ENCODE data around the gene ATP8A2. TPM values are rescaled to one million over a fixed set of nuclear protein-coding genes. Genes with fewer than 3 reads are reported as not detected.

ATP8A2 gene
- total RNA-seq = 35.8 to 39.1 TPM (median 35.9 TPM) in 3 replicates

DNA sequence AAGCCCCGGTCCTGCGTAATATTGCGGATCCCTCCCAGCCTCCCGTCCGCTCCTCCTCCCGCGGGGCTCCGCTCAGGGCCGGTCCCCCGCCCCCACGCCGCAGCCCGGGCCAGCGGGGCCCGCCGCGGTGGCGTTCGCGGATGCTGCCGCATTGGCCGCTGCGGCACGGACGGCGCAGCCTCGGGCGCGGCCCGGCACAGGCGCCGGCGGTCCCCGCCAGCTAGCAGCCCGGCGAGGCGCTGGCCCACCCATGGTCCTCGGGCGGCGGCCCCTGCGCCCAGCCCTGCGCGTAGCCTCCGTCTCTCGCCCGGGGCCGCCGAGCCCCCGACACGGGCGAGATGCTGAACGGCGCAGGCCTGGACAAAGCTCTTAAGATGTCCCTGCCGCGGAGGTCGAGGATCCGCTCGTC lies at the start of gene ATP8A2:
Gene ATP8A2, plus strand, starts transcription at position 100 of the 409 bp plus-strand sequence. Its CDS starts 239 bp downstream, at position 339.
- peaks cover 51% of the 10 kb centered on the region for H3K27me3 Mint-ChIP-seq (ENCODE audit: low read depth)
- H3K4me1 Mint-ChIP-seq = peaks cover 42% of the 10 kb centered on the region
- peak; percentile 32 to 60 for DNase-seq (ENCODE audit: low spot score in 2 of 2, unreplicated experiment in 2 of 2)
- H3K4me3 Mint-ChIP-seq = peak within 1 kb of the TSS; percentile 86
- TF ChIP-seq, protein P1, sequence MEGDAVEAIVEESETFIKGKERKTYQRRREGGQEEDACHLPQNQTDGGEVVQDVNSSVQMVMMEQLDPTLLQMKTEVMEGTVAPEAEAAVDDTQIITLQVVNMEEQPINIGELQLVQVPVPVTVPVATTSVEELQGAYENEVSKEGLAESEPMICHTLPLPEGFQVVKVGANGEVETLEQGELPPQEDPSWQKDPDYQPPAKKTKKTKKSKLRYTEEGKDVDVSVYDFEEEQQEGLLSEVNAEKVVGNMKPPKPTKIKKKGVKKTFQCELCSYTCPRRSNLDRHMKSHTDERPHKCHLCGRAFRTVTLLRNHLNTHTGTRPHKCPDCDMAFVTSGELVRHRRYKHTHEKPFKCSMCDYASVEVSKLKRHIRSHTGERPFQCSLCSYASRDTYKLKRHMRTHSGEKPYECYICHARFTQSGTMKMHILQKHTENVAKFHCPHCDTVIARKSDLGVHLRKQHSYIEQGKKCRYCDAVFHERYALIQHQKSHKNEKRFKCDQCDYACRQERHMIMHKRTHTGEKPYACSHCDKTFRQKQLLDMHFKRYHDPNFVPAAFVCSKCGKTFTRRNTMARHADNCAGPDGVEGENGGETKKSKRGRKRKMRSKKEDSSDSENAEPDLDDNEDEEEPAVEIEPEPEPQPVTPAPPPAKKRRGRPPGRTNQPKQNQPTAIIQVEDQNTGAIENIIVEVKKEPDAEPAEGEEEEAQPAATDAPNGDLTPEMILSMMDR (IDR thresholded peaks at IDR 0.05; ENCODE audit: unreplicated experiment) = no peak
- no peaks in the 10 kb centered on the region for H3K36me3 Mint-ChIP-seq
- no peaks in the 10 kb centered on the region for H3K9me3 Mint-ChIP-seq
- H3K27ac Mint-ChIP-seq = peak within 1 kb of the TSS; percentile 64

DNA sequence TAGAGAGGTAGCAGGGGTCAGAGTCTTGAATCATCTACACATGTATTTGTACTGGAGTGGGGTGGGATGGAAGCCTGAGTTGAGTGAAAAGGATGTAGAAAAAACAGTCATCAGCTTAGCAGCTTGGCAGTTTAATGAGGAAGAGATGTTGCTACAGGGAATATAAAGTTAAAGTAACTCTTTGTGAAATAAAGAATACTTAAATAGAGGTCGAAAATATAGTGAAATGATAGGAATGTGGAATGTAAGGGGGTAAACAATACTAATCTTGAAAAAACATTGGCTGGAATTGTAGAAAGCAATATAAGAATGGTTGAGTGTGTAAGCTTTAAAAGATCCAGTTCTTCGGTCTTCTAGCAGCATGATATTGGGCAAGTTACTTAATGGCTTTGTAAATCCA lies 47.7 kb upstream of the ATP8A2 start:
- H3K4me1 Mint-ChIP-seq = no peaks in the 10 kb centered on the region
- TF ChIP-seq, protein P1 (IDR thresholded peaks at IDR 0.05; ENCODE audit: unreplicated experiment) = no peak
- H3K4me3 Mint-ChIP-seq = no peak overlapping the region
- no peak for DNase-seq (ENCODE audit: low spot score in 2 of 2, unreplicated experiment in 2 of 2)
- H3K27me3 Mint-ChIP-seq (ENCODE audit: low read depth) = no peaks in the 10 kb centered on the region
- H3K36me3 Mint-ChIP-seq = peaks cover 21% of the 10 kb centered on the region
- H3K9me3 Mint-ChIP-seq = no peaks in the 10 kb centered on the region
- H3K27ac Mint-ChIP-seq = peak overlapping the region; percentile 4

DNA sequence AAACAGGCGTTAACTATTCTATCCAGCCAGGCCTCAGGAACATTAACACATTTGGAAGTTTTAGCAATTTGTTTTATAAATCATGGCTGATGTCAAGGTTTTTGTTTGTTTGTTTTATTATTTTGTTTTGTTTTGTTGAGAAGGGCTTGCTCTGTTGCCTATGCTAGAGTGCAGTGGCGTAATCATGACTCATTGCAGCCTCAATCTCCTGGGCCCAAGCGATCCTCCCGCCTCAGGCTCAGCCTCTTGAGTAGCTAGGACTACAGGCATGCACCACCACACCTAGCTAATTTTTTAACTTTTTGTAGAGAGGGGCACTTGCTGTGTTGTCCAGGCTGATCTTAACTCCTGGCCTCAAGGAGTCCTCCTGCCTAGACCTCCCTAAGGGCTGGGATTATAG lies 42.1 kb upstream of the ATP8A2 start:
- no peaks in the 10 kb centered on the region for H3K9me3 Mint-ChIP-seq
- no peaks in the 10 kb centered on the region for H3K4me1 Mint-ChIP-seq
- H3K27me3 Mint-ChIP-seq (ENCODE audit: low read depth) = no peaks in the 10 kb centered on the region
- no peak for DNase-seq (ENCODE audit: low spot score in 2 of 2, unreplicated experiment in 2 of 2)
- peaks cover 34% of the 10 kb centered on the region for H3K36me3 Mint-ChIP-seq
- H3K4me3 Mint-ChIP-seq = no peak overlapping the region
- H3K27ac Mint-ChIP-seq = peak overlapping the region; percentile 7
- TF ChIP-seq, protein P1 (IDR thresholded peaks at IDR 0.05; ENCODE audit: unreplicated experiment) = no peak

DNA sequence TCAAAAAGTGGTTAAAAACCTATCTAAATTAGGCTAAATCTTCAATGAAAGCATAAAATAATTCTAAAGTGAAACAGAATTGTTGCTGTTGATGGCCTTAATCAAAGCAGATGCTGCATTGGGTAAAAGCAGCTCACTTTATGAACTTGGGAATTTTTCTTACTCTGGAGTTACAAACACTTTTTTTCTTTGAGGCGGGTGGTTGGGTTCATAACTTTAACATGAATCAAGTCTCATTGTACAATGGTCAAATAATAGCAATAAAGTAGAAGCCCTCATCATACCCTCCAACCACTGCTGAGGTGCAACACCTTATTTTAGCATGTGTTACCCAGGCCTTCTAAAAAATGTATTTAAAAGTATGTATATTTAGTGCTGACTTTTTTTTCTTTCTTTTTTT lies 41.2 kb upstream of the ATP8A2 start:
- H3K4me1 Mint-ChIP-seq = no peaks in the 10 kb centered on the region
- TF ChIP-seq, protein P1 (IDR thresholded peaks at IDR 0.05; ENCODE audit: unreplicated experiment) = no peak
- no peak overlapping the region for H3K27ac Mint-ChIP-seq
- peaks cover 32% of the 10 kb centered on the region for H3K36me3 Mint-ChIP-seq
- no peaks in the 10 kb centered on the region for H3K27me3 Mint-ChIP-seq (ENCODE audit: low read depth)
- no peaks in the 10 kb centered on the region for H3K9me3 Mint-ChIP-seq
- no peak overlapping the region for H3K4me3 Mint-ChIP-seq
- no peak for DNase-seq (ENCODE audit: low spot score in 2 of 2, unreplicated experiment in 2 of 2)

DNA sequence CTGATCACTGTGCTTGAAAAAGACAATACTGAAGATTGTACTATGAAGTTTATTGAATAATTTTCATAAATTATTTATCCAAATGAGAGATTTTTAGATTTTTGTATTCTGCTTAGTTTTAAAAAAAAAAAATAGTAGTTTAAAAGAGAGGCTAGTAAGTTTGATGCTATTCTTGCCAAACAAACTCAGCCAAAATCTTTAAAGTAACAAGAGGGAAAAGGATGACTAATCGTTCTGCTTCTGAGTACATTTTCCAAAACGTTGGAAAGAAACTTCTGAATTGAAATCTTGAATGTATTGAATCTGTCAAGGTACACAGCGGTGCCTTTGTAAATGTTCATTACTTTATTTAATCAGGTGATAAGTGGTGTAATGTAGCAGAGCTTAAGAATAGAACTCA lies 35.9 kb upstream of the ATP8A2 start:
- Mint-ChIP-seq H3K36me3 (peaks cover 17% of the 10 kb centered on the region), H3K9me3 (no peaks in the 10 kb centered on the region), H3K27ac (no peak overlapping the region), H3K27me3 (ENCODE audit: low read depth) (no peaks in the 10 kb centered on the region), H3K4me3 (no peak overlapping the region), H3K4me1 (no peaks in the 10 kb centered on the region)
- no peak for DNase-seq (ENCODE audit: low spot score in 2 of 2, unreplicated experiment in 2 of 2)
- TF ChIP-seq, protein P1 (IDR thresholded peaks at IDR 0.05; ENCODE audit: unreplicated experiment) = no peak

DNA sequence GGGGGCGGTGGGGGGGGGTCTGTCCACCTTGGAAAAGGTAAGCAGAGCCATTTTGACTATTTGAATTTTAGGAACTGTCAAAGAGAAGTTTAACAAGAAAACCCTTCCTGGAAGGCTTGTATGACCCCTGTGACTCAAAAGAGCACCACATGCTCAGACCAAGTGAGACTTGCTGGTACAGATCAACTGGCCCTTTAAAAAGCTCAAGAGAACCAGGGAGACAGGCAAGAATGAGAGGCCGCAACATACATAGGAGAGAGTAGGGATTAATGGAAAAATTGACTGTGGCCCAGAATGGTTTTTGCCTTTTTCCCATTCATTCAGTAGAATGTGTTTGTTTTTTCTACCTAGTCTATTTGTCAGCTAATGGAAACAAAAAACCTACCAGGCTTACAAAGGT lies 26.2 kb upstream of the ATP8A2 start:
- no peaks in the 10 kb centered on the region for H3K9me3 Mint-ChIP-seq
- peaks cover 1% of the 10 kb centered on the region for H3K36me3 Mint-ChIP-seq
- H3K27ac Mint-ChIP-seq = no peak overlapping the region
- no peak overlapping the region for H3K4me3 Mint-ChIP-seq
- H3K4me1 Mint-ChIP-seq = no peaks in the 10 kb centered on the region
- TF ChIP-seq, protein P1 (IDR thresholded peaks at IDR 0.05; ENCODE audit: unreplicated experiment) = no peak
- H3K27me3 Mint-ChIP-seq (ENCODE audit: low read depth) = no peaks in the 10 kb centered on the region
- no peak for DNase-seq (ENCODE audit: low spot score in 2 of 2, unreplicated experiment in 2 of 2)

Data from mesothelial cell of epicardium (in vitro differentiated cells).